Measurements from ENCODE around the gene C3.

C3 gene

GRCh38 chr19:6723108-6723618, 2.7 kb upstream of the C3 start:
- H3K27me3 ChIP-seq (replicated peaks; ENCODE audit: control insufficient read depth, insufficient read depth, low read length) = no peaks in the 10 kb centered on the region
- no peak for TF ChIP-seq CTCF (IDR thresholded peaks at IDR 0.05; ENCODE audit: insufficient read depth, low read length, poor library complexity, severe bottlenecking)
- no peaks in the 10 kb centered on the region for H3K36me3 ChIP-seq (ENCODE audit: control insufficient read depth, insufficient read depth, low read length)
- no peak for DNase-seq (ENCODE audit: extremely low read depth, insufficient read length)
- H3K4me3 ChIP-seq (replicated peaks; ENCODE audit: low read depth, low read length) = no peak overlapping the region

- no peak for TF ChIP-seq CTCF (IDR thresholded peaks at IDR 0.05; ENCODE audit: insufficient read depth, low read length, poor library complexity, severe bottlenecking)
- Histone ChIP-seq H3K27me3 (replicated peaks; ENCODE audit: control insufficient read depth, insufficient read depth, low read length) (no peaks in the 10 kb centered on the region), H3K4me3 (replicated peaks; ENCODE audit: low read depth, low read length) (peak overlapping the region; percentile 27; the same call in 1 of the 2 replicates), H3K36me3 (ENCODE audit: control insufficient read depth, insufficient read depth, low read length) (no peaks in the 10 kb centered on the region)
- DNase-seq (ENCODE audit: extremely low read depth, insufficient read length) = peak; percentile 77
These were observed 1.3 kb upstream of the C3 start for GRCh38 chr19:6721773-6722172.

GRCh38 chr19:6721138-6721474, 656 bp upstream of the C3 start:
- no peaks in the 10 kb centered on the region for H3K36me3 ChIP-seq (ENCODE audit: control insufficient read depth, insufficient read depth, low read length)
- H3K27me3 ChIP-seq (replicated peaks; ENCODE audit: control insufficient read depth, insufficient read depth, low read length) = no peaks in the 10 kb centered on the region
- DNase-seq (ENCODE audit: extremely low read depth, insufficient read length) = no peak
- TF ChIP-seq CTCF (IDR thresholded peaks at IDR 0.05; ENCODE audit: insufficient read depth, low read length, poor library complexity, severe bottlenecking) = no peak
- H3K4me3 ChIP-seq (replicated peaks; ENCODE audit: low read depth, low read length) = no peak overlapping the region

- Histone ChIP-seq H3K27me3 (replicated peaks; ENCODE audit: control insufficient read depth, insufficient read depth, low read length) (no peaks in the 10 kb centered on the region), H3K36me3 (ENCODE audit: control insufficient read depth, insufficient read depth, low read length) (no peaks in the 10 kb centered on the region), H3K4me3 (replicated peaks; ENCODE audit: low read depth, low read length) (no peak overlapping the region)
- no peak for TF ChIP-seq CTCF (IDR thresholded peaks at IDR 0.05; ENCODE audit: insufficient read depth, low read length, poor library complexity, severe bottlenecking)
- DNase-seq (ENCODE audit: extremely low read depth, insufficient read length) = no peak
These were observed 470 bp downstream of the C3 start for GRCh38 chr19:6719992-6720368.

GRCh38 chr19:6719540-6719861, 949 bp downstream of the C3 start:
- no peak overlapping the region for H3K4me3 ChIP-seq (replicated peaks; ENCODE audit: low read depth, low read length)
- H3K27me3 ChIP-seq (replicated peaks; ENCODE audit: control insufficient read depth, insufficient read depth, low read length) = no peaks in the 10 kb centered on the region
- no peak for DNase-seq (ENCODE audit: extremely low read depth, insufficient read length)
- TF ChIP-seq CTCF (IDR thresholded peaks at IDR 0.05; ENCODE audit: insufficient read depth, low read length, poor library complexity, severe bottlenecking) = no peak
- no peaks in the 10 kb centered on the region for H3K36me3 ChIP-seq (ENCODE audit: control insufficient read depth, insufficient read depth, low read length)

Measured in GM06990 (cell line).